Measurements from ENCODE around the gene PRKCH. TPM values are rescaled to one million over a fixed set of nuclear protein-coding genes. Genes with fewer than 3 reads are reported as not detected.

PRKCH gene
- total RNA-seq, 1 experiment from 2014 or later, result 2.3 TPM

- DNase-seq (ENCODE audit: extremely low read depth, low read depth), result no peak
These were observed 13.7 kb downstream of the PRKCH start for GRCh38 chr14:61335049-61335448.

GRCh38 chr14:61335671-61336275 lies 14.4 kb downstream of the PRKCH start:
- no peak for DNase-seq (ENCODE audit: extremely low read depth, low read depth)

DNA sequence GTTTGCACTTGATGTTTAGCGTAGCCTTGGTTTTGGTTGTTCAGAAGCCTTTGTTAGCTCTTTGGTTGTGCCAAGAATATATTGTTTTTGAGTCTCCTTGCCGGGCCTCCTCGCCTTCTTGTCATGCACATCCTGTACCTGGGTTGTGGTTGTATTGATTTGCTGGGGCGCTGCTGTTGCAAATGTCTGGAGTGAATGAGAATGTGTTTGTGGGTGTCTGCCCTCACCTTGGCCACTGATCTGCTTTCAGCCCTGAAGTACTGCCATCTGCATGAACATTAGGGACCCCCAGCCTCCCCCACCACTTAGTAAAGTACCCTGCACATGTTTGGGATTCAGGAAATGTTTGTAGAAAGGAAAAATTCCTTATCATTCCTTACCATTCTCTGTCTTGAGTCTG lies 16.5 kb downstream of the PRKCH start:
- DNase-seq (ENCODE audit: extremely low read depth, low read depth), result no peak

- no peak for DNase-seq (ENCODE audit: extremely low read depth, low read depth)
These were observed 17.1 kb downstream of the PRKCH start for GRCh38 chr14:61338457-61338856.

GRCh38 chr14:61341275-61342206 lies 20.2 kb downstream of the PRKCH start:
- DNase-seq (ENCODE audit: extremely low read depth, low read depth), result no peak

DNA sequence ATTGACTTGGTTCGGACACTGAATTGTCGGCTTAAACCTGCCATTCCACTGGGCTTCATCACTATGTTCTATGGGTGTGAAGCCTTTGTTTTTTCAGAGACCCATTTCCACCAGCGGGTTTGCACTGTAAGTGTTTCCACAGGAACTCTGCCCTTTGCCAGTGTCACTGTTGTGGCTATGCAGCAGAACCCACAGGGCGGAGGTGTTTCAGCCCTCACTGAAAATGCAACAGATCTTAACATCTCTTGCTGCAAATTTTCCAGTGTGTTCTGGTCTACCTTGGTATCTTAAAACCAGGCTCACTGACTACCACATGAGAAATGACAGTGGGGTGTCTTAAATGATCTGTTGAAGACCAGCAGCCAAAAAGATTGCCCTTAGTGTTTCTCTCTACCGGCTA lies 21.1 kb downstream of the PRKCH start:
- no peak for DNase-seq (ENCODE audit: extremely low read depth, low read depth)

- DNase-seq (ENCODE audit: extremely low read depth, low read depth), result no peak
These were observed 21.6 kb downstream of the PRKCH start for GRCh38 chr14:61342932-61343331.

GRCh38 chr14:61343471-61343870 lies 22.1 kb downstream of the PRKCH start:
- no peak for DNase-seq (ENCODE audit: extremely low read depth, low read depth)

DNA sequence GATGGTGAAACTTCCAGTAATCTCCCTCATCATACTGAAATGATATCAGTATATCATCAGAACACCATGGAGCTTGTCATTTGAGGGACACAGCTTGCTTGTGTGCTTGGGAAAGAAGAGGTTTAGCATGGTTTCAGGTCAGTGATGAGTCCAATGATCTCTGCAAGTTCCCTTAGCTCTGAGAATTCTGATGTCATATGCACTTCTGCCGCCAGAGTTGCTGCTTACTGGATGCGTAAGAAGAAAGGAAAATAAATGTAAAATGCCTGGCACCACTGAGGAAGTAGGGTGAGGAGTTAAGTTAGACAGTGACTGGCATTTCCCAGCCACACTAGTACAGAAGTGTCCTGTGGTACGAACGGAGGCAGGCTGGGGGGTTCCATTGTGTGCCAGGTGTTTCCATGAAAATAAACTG lies 22.6 kb downstream of the PRKCH start:
- DNase-seq (ENCODE audit: extremely low read depth, low read depth), result no peak

GRCh38 chr14:61344437-61345150 lies 23.2 kb downstream of the PRKCH start:
- DNase-seq (ENCODE audit: extremely low read depth, low read depth), result no peak

DNA sequence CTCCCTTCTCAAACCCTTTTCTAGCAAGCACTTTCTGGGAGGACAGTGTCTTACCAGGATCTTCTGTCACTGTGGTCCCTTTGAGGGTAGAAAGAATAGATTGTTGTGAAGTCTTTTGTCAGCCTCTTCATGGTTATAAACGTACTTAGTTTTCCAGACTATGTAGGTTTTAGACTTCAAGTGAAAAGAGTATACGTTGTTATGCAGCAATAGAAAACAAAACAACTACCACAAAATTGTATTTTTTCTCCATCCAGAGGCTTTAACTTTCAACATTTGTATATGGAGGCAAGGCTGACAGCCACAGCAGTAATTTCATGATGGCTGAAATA lies 23.7 kb downstream of the PRKCH start:
- DNase-seq (ENCODE audit: extremely low read depth, low read depth), result no peak

DNA sequence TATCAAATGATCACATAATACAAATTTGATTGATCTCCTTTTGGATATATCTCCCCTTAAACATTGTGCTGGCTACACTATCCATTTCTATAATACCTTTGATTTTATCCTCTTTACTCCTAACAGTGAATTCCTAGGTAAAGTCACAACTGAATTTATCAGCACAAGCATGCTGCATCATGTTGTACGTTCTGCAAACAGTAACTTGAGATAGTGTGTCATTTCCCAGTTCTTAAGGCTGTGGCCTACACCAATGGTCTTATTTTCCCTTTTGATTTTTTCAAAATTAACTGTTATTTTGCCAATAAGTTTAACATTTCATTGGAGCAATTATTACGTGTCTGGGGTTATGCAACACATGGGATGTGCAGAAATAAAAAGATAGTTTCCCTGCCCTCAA lies 24.8 kb downstream of the PRKCH start:
- DNase-seq (ENCODE audit: extremely low read depth, low read depth), result no peak

DNA sequence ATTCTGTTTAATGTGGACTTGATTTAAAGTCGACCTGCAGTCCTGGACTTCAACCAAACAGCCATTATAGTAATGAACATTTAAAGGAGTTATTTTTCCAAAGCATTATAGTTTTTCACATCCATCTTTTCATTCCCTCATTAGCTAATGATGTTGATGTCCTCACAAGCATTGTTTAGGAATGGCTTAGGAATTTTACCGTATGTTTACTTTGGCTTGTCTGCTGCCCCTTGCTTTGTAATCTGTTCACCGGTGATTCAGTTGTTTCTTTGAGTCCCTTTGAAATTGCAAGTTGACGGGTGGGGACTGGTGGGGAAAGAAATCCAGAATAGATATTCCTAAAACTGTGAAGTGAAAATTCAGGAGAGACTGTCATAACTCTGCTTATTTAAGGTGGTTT lies 25.4 kb downstream of the PRKCH start:
- DNase-seq (ENCODE audit: extremely low read depth, low read depth), result no peak

GRCh38 chr14:61347826-61348443 lies 26.6 kb downstream of the PRKCH start:
- DNase-seq (ENCODE audit: extremely low read depth, low read depth), result no peak

DNA sequence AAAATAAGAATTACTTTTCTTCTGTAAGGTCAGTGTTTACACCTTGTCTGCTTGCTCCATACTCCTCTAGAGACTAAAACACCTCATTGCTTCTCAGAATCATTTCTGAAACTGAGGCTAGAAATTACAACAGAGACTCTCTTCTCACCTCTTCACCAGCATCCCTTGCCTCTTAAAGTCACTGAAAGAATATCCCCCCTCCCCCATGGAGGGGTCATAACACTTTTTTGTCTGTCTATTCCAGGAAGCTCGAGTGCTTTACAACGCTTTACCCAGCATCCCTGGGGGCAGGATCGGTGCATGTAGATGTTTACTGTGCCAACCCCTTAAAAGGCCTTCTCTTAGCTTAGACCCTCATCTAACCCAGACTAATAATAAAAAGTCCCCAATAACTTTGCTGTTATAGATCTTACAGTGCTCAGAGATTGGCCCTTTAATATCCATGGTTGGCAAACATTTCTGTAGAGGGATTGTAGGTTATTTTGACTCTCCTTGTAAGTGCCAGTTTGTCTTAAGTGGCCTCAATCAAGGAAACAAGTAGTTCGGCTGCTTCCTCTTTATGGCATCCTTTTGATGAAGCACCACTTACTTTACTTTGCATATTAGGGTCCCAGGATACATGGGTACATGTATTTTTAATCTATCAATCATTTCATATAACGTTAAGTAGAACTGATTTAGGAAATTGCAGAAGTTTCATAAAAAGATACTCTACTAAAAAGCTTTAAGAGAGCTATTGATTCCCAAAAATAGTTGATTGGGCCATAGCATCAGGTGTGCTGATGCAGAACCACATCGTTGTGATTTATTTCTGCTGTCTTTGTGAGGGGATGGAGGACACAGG lies 29.3 kb downstream of the PRKCH start:
- DNase-seq (ENCODE audit: extremely low read depth, low read depth), result no peak

GRCh38 chr14:61351477-61351876 lies 30.1 kb downstream of the PRKCH start:
- DNase-seq (ENCODE audit: extremely low read depth, low read depth), result no peak

- DNase-seq (ENCODE audit: extremely low read depth, low read depth), result peak; percentile 60
These were observed 34.5 kb downstream of the PRKCH start for GRCh38 chr14:61355892-61356325.

GRCh38 chr14:61357123-61357522 lies 35.7 kb downstream of the PRKCH start:
- no peak for DNase-seq (ENCODE audit: extremely low read depth, low read depth)

DNA sequence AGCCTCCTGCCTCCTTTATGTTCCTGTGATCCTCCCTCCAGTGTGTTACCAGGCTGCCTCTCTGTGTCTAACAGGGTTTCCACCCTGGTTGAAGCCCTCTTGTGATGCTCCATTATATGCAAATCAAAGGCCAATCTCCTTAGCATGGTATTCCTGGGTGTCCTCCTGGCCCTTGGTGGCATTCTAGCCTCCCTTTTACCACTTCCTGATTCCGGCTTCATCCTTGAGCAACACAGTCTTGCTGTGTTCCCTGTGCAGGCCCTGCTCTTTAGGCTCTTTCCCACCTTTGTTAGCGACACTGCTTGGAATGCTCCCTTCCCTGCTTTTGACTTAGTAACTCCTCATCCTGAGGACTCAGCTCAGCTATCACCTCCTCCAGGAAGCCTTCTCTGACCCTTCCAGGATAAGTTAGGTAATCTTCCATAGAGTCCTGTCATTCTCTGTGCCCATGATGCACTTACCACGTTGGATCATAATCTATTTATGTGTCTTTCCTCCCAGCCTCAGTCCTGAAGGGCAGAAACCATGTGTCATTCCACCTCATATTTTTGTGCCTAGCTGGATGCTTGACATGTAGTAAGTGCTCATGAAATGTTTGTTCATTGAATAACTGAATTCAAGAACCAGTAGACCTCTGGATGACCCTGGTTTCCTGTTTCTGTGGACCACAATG lies 37.3 kb downstream of the PRKCH start:
- no peak for DNase-seq (ENCODE audit: extremely low read depth, low read depth)
